Middle frontal gyrus (tissue), 1 donor: ENCODE measurements around the gene ZNF366.
"Not testable (repeated sequence)": the region's sequence is repeated elsewhere in the genome, so short reads cannot be mapped to it uniquely, and the experiment has no call there.

Experiments
- DNase-seq: peaks from one replicate; pipeline ENCODE4 v3.0.0-alpha.2; 2015; ENCODE audit warnings: low spot score; ENCODE audit errors: extremely low spot score

The ZNF366 gene

DNA sequence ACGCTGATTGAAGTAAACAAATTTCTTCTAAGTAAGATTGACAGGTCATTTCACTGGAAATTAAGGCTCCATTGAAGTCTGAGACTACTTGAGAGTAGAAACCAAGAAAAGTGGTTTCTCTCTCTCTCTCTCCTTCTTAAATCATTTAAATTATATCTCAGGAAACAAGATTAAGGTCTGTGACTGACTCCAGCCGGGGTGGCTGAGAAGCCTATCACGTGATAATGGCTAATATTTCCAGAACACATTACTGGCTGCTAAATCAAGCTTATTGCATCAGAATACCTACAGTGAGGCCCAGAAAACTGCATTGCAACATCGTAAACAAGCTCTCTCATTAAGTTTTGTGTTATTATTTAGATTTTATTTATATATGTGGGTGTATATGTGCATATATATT is 98.6 kb downstream of the ZNF366 start:
- no peak for DNase-seq

DNA sequence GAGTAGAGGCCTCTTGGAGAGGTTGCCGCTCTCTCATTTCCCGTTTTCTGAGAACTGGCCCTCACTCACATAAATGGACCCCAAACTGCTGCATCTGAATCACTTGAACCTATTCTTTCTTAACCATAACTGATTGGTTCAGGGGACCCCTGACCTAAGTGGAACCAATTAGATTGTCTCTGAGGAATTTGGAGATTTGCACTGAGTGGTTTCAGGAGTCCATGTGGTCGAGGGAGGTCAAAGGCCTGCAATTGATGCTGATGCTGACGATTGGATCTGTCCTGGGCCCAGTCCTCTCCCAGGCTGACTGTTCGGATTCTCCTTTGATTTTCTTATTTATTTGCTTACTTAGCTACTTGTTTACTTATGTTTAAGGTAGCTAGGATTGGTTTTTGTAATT is 99.1 kb downstream of the ZNF366 start:
- no peak for DNase-seq

DNA sequence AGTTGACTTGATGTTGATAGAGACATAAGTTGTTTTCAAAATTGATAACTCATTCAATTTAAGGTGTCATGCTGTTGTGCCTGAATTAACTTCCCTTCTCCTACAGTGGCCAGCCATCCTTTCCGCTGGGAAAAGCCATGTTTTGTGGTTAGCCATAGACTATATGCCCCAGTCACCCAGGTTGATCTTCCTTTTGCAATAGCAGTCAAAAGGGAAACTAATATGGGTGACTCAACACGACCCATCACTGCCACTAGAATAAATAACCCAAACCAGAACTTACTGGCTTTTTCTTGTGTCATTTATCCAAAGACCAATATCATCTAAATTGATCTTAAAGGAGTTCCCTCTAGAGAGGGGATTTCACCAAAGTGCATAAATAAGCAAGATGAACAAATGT is 99.7 kb downstream of the ZNF366 start:
- no peak for DNase-seq

DNA sequence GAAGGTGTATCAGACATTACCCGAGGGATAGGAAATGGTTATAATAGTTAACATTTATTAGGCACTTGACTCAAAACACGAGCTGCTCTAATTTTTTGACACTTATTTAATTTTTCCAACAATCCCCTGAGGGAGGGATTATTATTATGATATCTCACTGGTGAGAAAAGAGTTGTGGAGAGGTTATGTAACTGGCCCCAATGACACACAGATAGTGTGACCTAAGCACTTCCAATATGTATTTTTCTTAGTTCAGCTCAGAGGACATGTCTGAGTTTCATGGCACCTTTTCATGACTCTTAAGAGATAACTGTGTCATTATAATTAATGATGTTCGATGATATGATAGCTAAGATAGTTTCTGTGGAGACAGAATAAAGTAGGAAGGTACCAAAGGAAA is 100.1 kb downstream of the ZNF366 start:
- no peak for DNase-seq

DNA sequence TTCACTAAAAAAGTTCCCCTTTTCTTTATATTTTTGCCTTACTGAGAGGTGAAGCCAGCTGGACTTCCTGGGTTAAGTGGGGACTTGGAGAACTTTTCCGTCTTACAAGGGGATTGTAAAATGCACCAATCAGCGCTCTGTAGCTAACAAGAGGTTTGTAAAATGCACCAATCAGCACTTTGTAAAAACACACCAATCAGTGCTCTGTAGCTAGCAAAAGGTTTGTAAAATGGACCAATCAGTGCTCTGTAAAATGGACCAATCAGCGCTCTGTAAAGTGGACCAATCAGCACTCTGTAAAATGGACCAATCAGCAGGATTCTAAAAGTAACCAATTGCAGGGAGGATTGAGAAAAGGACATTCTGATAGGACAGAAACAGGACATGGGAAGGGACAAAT is 102.4 kb downstream of the ZNF366 start:
- DNase-seq: not testable (repeated sequence)

DNA sequence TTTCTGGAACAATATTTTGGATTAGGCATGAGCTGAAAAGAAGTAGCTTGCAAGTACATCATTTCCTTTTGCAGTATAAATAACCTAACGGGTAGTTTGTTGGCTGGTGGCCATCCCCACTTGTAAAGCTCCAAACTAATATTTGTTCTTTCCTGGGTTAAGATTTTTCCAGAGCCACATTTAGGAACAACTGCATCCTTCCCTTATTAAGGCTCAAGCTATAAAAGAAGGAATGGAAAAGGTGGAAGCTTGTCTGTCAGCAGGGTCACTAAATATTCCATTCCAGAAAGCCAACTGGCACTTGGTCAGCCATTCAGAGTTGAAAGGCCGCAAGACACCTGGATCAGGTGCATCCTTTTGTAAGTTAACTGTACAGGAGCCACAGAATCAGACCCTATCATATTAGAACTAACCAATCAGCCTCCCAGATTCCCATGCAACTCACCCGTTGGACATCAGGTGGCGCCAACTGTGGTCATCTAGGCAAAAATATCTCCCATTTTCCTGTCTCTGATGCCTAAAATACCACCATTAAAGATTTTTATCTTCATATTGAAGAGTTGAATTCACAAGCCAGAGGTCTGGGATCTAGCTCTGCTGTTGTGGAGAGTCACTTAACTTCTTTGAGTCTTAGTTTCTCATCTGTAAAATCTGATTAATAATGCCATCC is 104.1 kb downstream of the ZNF366 start:
- DNase-seq: no peak

DNA sequence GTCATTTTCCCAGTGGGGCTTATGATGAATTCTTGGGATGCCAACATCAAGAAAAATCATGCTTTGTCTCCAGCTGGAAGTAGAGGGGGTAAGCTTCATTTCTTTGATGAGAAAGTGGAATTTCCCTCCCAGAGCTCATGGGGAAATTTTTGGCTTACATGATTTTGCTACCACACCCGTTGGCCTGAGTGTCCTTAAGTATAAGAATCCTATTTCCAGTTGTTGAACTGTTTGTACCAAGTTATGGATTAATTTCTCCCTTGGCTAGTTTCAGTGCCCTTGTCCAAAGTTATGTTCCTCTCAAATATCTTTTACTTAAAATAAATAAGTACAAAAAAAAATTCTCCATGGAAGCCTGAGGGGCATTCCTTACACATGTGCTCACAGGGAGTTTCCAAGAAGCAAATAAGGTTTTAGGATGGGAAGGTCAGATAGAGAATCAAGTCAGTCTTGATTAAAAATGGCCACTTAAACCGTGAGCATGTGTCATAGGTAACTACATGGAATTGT is 104.8 kb downstream of the ZNF366 start:
- no peak for DNase-seq

DNA sequence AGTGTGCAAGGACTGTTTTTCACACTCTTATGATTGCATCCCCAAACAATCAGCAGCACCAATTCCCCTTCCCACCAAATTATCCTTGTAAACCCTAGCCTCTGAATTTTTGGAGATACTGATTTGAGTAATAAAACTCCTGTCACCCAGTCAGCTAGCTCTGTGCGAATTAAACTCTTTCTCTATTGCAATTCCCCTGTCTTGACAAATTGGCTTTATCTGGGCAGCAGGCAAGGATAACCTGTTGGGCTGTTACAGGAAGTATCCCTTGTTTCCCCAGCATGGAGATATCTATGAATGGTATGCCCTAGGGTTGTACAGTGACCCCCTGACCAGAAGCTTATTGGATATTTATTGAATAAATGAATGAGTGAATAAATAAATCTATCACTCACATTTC is 106.3 kb downstream of the ZNF366 start:
- no peak for DNase-seq

DNA sequence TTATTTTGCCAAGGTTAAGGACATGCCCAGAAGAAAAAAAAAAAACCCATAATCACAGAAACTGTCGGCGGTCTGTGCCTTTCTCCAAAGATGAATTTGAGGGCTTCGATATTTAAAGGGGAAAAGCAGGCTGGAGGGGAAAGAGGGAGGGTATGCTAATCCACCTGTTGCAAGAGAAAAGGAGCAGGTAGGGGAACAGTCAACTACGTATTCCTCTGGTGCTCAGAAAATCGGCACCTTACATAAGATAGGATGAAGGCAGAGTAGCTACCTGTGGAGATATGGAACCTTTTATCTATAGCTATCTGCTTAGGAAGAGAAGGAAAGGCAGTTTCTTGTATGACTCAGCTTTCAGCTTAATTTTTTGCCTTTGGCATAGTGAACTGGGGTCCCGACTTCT is 109.4 kb downstream of the ZNF366 start:
- DNase-seq: no peak

DNA sequence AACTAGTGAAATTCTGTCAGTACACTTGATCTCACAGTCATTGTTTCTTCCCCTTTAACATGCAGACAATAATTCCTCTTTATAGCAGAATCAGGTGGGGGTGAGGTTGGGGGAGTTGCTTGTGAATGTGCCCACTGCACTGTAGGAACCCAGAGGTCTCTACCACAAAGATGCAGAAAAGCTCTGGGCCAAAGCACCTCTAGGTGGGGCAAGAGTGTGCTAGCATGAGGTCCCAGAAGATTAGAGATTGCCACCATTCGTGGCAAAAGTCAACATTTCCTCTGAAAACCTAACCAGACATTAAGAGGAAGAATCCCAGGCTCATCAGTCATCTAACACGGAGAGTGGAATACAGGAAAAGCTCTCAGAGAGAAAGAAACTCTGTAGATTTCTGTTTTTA is 112.5 kb downstream of the ZNF366 start:
- DNase-seq: no peak

DNA sequence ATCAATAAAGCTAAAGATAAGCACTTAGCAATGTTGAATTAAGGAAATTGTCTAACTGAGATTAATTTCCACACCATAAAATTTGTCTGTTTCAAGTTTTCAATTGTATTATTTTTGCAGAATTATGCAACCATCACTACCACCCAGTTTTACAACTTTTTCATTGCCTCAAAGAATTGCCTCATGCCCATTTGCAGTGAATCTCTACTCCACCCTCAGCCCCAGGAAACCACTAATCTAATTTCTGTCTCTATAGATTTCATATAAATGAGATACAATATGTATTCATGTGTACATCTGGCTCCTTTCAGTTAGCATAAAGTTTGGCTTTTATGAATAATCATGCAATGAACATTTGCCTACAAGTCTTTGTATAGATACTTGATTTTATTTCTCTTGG is 114.2 kb downstream of the ZNF366 start:
- DNase-seq: no peak
